CD8-positive, alpha-beta memory T cell (primary cell): ENCODE results near the gene HAO1. TPM values are rescaled to one million over a fixed set of nuclear protein-coding genes. Genes with fewer than 3 reads are reported as not detected.

Experiments used
- CTCF ChIA-PET: fragments of 350-600 bp; sonication (Branson Sonifier 250); formaldehyde crosslinking; loops from one replicate; lab custom pipeline; 2021; ENCODE audit warnings: antibody characterized with exemption; lab: Charles Lee
- POLR2A ChIA-PET: fragments of 350-600 bp; sonication (Branson Sonifier 250); formaldehyde crosslinking; loops from one replicate; lab custom pipeline; 2021; ENCODE audit warnings: antibody characterized with exemption; lab: Charles Lee
- DNase-seq, 5 donors: peaks; one replicate each; pipeline versions ENCODE4 v3.0.0 to v3.0.0-alpha.2; 2020 to 2022; ENCODE audit warnings: mixed read lengths in 1 of 5
- H3K27ac ChIP-seq: one replicate; pipeline ENCODE4 v1.7.0; 2013; ENCODE audit warnings: low read depth, mild to moderate bottlenecking, low read length, moderate library complexity
- H3K27me3 ChIP-seq: 2 replicates; pipeline ENCODE4 v1.7.0; 2013; ENCODE audit warnings: low read length, mild to moderate bottlenecking; ENCODE audit not compliant: insufficient read depth, poor library complexity, severe bottlenecking
- H3K36me3 ChIP-seq: 2 replicates; pipeline ENCODE4 v1.7.0; 2013; ENCODE audit warnings: mild to moderate bottlenecking, low read length, moderate library complexity; ENCODE audit not compliant: insufficient read depth
- H3K4me1 ChIP-seq: 2 replicates; pipeline ENCODE4 v1.7.0; 2013; ENCODE audit warnings: mild to moderate bottlenecking, low read length, moderate library complexity; ENCODE audit not compliant: insufficient read depth
- H3K4me3 ChIP-seq: 2 replicates; pipeline ENCODE4 v1.7.0; 2013; ENCODE audit warnings: mild to moderate bottlenecking, low read length
- H3K9me3 ChIP-seq: 2 replicates; pipeline ENCODE4 v1.7.0; 2013; ENCODE audit warnings: mild to moderate bottlenecking, low read length
- H3K27ac Mint-ChIP-seq, 8 donors: one replicate each; pipeline ENCODE4 v1.8.0; 2020 to 2021; ENCODE audit warnings: mixed read lengths in 8 of 8, mild to moderate bottlenecking in 6 of 8, inconsistent platforms in 3 of 8, moderate library complexity in 3 of 8
- H3K27me3 Mint-ChIP-seq, 2 donors: one replicate each; pipeline ENCODE4 v1.8.0; 2020 to 2021; ENCODE audit warnings: mixed read lengths in 2 of 2, mild to moderate bottlenecking in 1 of 2, moderate library complexity in 1 of 2
- H3K36me3 Mint-ChIP-seq, 3 donors: one replicate each; pipeline ENCODE4 v1.8.0; 2020 to 2021; ENCODE audit warnings: mixed read lengths in 3 of 3, inconsistent platforms in 1 of 3, mild to moderate bottlenecking in 1 of 3
- H3K4me1 Mint-ChIP-seq, 3 donors: one replicate each; pipeline ENCODE4 v1.8.0; 2020 to 2021; ENCODE audit warnings: mixed read lengths in 3 of 3, inconsistent platforms in 1 of 3, mild to moderate bottlenecking in 1 of 3
- H3K4me3 Mint-ChIP-seq, 7 donors: one replicate each; pipeline ENCODE4 v1.8.0; 2020 to 2021; ENCODE audit warnings: mixed read lengths in 7 of 7, mild to moderate bottlenecking in 6 of 7, moderate library complexity in 4 of 7, inconsistent platforms in 2 of 7
- H3K9me3 Mint-ChIP-seq, 5 donors: one replicate each; pipeline ENCODE4 v1.8.0; 2020 to 2022; ENCODE audit warnings: mixed read lengths in 5 of 5, mild to moderate bottlenecking in 3 of 5, moderate library complexity in 2 of 5, inconsistent platforms in 1 of 5
- polyA plus RNA-seq: library from polyadenylated mRNA; unstranded; fragments of 300-500 nt; fragmentation: Illumina TruSeq; gene quantifications from one replicate; pipeline ENCODE4 v1.2.3, GENCODE V29; 2021
- total RNA-seq, 2 experiments: library from RNA; stranded (reverse); gene quantifications; one replicate each; pipeline ENCODE4 v1.2.3, GENCODE V29; 2021

HAO1 gene
- total and polyA plus RNA-seq, 3 experiments from 2014 or later = not detected

- H3K27me3 ChIP-seq = no peaks in the 10 kb centered on the region
- ChIA-PET POLR2A (no interaction called here), CTCF (interaction anchor here (1.0 kb wide), 1 partner anchor 22 kb away, joined by 3 read pairs; no protein-coding TSS in a partner anchor)
- no peak overlapping the region for H3K27ac Mint-ChIP-seq
- H3K4me3 Mint-ChIP-seq = no peak overlapping the region
- no peaks in the 10 kb centered on the region for H3K36me3 Mint-ChIP-seq
- H3K27me3 Mint-ChIP-seq = peaks cover 5 to 16% of the 10 kb centered on the region in 2 donors
- no peak for DNase-seq
- no peaks in the 10 kb centered on the region for H3K4me1 ChIP-seq
- peaks cover 0 to 5% (median 0%) of the 10 kb centered on the region in 3 donors for H3K4me1 Mint-ChIP-seq
- H3K36me3 ChIP-seq = no peaks in the 10 kb centered on the region
- no peak overlapping the region for H3K27ac ChIP-seq
- H3K9me3 Mint-ChIP-seq = no peaks in the 10 kb centered on the region
- no peak overlapping the region for H3K4me3 ChIP-seq
- H3K9me3 ChIP-seq = no peaks in the 10 kb centered on the region
These were observed 595 bp downstream of the HAO1 start for GRCh38 chr20:7939663-7940062.

DNA sequence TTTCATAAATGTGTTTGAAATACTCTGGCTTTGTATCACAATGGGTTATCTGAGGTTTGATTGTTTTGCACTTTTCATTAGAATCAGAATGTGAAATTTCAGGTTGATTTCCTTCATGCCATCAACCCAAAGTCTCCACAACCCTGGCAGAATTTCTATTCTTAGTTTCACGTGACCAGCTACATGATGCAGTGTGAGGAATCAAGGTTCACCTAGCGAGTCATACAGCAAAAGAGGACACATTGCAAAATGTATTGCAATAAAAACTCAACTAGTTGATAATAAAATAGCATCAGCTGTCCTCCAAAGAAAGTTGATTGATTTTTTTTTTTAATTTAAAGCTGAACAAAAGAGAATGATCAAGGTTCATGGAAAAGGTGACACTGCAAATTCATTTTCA, 2.2 kb downstream of the HAO1 start:
- Mint-ChIP-seq H3K27me3 (peaks cover 4 to 24% of the 10 kb centered on the region in 2 donors), H3K4me3 (no peak overlapping the region), H3K4me1 (peaks cover 0 to 5% (median 0%) of the 10 kb centered on the region in 3 donors), H3K9me3 (no peaks in the 10 kb centered on the region), H3K27ac (no peak overlapping the region), H3K36me3 (no peaks in the 10 kb centered on the region)
- Histone ChIP-seq H3K4me1 (no peaks in the 10 kb centered on the region), H3K27ac (no peak overlapping the region), H3K4me3 (no peak overlapping the region), H3K36me3 (no peaks in the 10 kb centered on the region), H3K27me3 (no peaks in the 10 kb centered on the region), H3K9me3 (no peaks in the 10 kb centered on the region)
- POLR2A ChIA-PET = no interaction called here
- CTCF ChIA-PET = interaction anchor here (1.2 kb wide), 1 partner anchor 782 kb away, joined by 3 read pairs; no protein-coding TSS in a partner anchor
- no peak for DNase-seq

- Histone ChIP-seq H3K4me1 (no peaks in the 10 kb centered on the region), H3K4me3 (no peak overlapping the region), H3K27me3 (no peaks in the 10 kb centered on the region), H3K27ac (no peak overlapping the region), H3K9me3 (no peaks in the 10 kb centered on the region), H3K36me3 (no peaks in the 10 kb centered on the region)
- Mint-ChIP-seq H3K9me3 (no peaks in the 10 kb centered on the region), H3K27me3 (peaks cover 3 to 28% of the 10 kb centered on the region in 2 donors), H3K4me1 (peaks cover 0 to 5% (median 0%) of the 10 kb centered on the region in 3 donors), H3K27ac (no peak overlapping the region), H3K4me3 (no peak overlapping the region), H3K36me3 (no peaks in the 10 kb centered on the region)
- POLR2A ChIA-PET = no interaction called here
- CTCF ChIA-PET = interaction anchor here (1.2 to 3.9 kb wide), 4 partner anchors 107 to 784 kb away, joined by 3 to 54 read pairs (median 10); no protein-coding TSS in a partner anchor
- no peak for DNase-seq
These were observed 2.9 kb downstream of the HAO1 start for GRCh38 chr20:7937328-7937727.

DNA sequence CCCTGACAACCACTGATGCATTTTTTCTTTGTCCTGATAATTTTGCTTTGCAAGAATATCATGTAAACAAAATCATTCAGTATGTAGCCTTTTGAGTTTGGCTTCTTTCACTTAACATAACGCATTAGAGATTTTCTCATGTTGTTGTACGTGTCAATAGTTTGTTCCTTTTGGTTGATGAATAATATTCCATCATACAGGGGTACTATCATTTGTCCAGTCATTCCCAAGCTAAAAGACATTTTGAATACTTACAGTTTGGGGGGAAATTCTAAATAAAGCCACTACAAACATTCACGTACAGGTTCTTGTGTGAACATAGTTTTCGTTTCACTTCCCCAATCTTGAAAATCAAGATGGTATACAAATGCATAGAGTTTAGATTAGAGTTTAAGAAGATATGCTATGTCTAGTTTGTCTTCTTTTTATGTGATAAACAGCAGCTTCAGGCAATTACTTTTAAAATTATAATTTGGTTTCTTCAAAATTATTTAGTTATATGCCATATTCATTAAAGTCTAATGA, 5.2 kb downstream of the HAO1 start:
- H3K4me3 Mint-ChIP-seq = no peak overlapping the region
- no peak overlapping the region for H3K27ac Mint-ChIP-seq
- CTCF ChIA-PET = interaction anchor here (1.7 to 3.9 kb wide), 3 partner anchors 109 to 787 kb away, joined by 3 to 54 read pairs (median 10); no protein-coding TSS in a partner anchor
- no peak overlapping the region for H3K27ac ChIP-seq
- peaks cover 0 to 45% of the 10 kb centered on the region in 2 donors for H3K27me3 Mint-ChIP-seq
- no peaks in the 10 kb centered on the region for H3K36me3 Mint-ChIP-seq
- H3K4me1 Mint-ChIP-seq = peaks cover 0 to 5% (median 0%) of the 10 kb centered on the region in 3 donors
- no peaks in the 10 kb centered on the region for H3K36me3 ChIP-seq
- no peaks in the 10 kb centered on the region for H3K9me3 ChIP-seq
- H3K4me3 ChIP-seq = no peak overlapping the region
- H3K4me1 ChIP-seq = no peaks in the 10 kb centered on the region
- no peaks in the 10 kb centered on the region for H3K9me3 Mint-ChIP-seq
- no peaks in the 10 kb centered on the region for H3K27me3 ChIP-seq
- no peak for DNase-seq
- POLR2A ChIA-PET = no interaction called here

GRCh38 chr20:7933346-7933745, 6.9 kb downstream of the HAO1 start:
- Mint-ChIP-seq H3K27ac (no peak overlapping the region), H3K36me3 (no peaks in the 10 kb centered on the region), H3K9me3 (no peaks in the 10 kb centered on the region), H3K27me3 (peaks cover 0 to 50% of the 10 kb centered on the region in 2 donors), H3K4me1 (peaks cover 0 to 5% (median 0%) of the 10 kb centered on the region in 3 donors), H3K4me3 (no peak overlapping the region)
- no peak overlapping the region for H3K27ac ChIP-seq
- ChIA-PET POLR2A (no interaction called here), CTCF (no interaction called here)
- no peak overlapping the region for H3K4me3 ChIP-seq
- H3K4me1 ChIP-seq = no peaks in the 10 kb centered on the region
- H3K27me3 ChIP-seq = no peaks in the 10 kb centered on the region
- H3K9me3 ChIP-seq = no peaks in the 10 kb centered on the region
- no peak for DNase-seq
- H3K36me3 ChIP-seq = no peaks in the 10 kb centered on the region

- H3K36me3 ChIP-seq = no peaks in the 10 kb centered on the region
- POLR2A ChIA-PET = no interaction called here
- no peaks in the 10 kb centered on the region for H3K4me1 Mint-ChIP-seq
- H3K36me3 Mint-ChIP-seq = no peaks in the 10 kb centered on the region
- peaks cover 0 to 45% of the 10 kb centered on the region in 2 donors for H3K27me3 Mint-ChIP-seq
- no peak overlapping the region for H3K4me3 Mint-ChIP-seq
- H3K9me3 ChIP-seq = no peaks in the 10 kb centered on the region
- CTCF ChIA-PET = no interaction called here
- no peak overlapping the region for H3K27ac ChIP-seq
- no peaks in the 10 kb centered on the region for H3K9me3 Mint-ChIP-seq
- no peak overlapping the region for H3K27ac Mint-ChIP-seq
- DNase-seq = no peak
- H3K4me1 ChIP-seq = no peaks in the 10 kb centered on the region
- H3K27me3 ChIP-seq = no peaks in the 10 kb centered on the region
- H3K4me3 ChIP-seq = no peak overlapping the region
These were observed 9.9 kb downstream of the HAO1 start for GRCh38 chr20:7930343-7930742.

GRCh38 chr20:7926767-7927166, 13.5 kb downstream of the HAO1 start:
- CTCF ChIA-PET = no interaction called here
- Histone ChIP-seq H3K4me1 (no peaks in the 10 kb centered on the region), H3K4me3 (no peak overlapping the region), H3K27me3 (no peaks in the 10 kb centered on the region), H3K36me3 (no peaks in the 10 kb centered on the region), H3K9me3 (no peaks in the 10 kb centered on the region), H3K27ac (no peak overlapping the region)
- Mint-ChIP-seq H3K36me3 (no peaks in the 10 kb centered on the region), H3K4me3 (no peak overlapping the region), H3K27me3 (peaks cover 0 to 22% of the 10 kb centered on the region in 2 donors), H3K4me1 (no peaks in the 10 kb centered on the region), H3K9me3 (no peaks in the 10 kb centered on the region), H3K27ac (no peak overlapping the region)
- POLR2A ChIA-PET = no interaction called here
- no peak for DNase-seq

- no peaks in the 10 kb centered on the region for H3K4me1 Mint-ChIP-seq
- no peak overlapping the region for H3K27ac Mint-ChIP-seq
- peaks cover 0 to 18% of the 10 kb centered on the region in 2 donors for H3K27me3 Mint-ChIP-seq
- Histone ChIP-seq H3K36me3 (no peaks in the 10 kb centered on the region), H3K4me3 (no peak overlapping the region), H3K9me3 (no peaks in the 10 kb centered on the region), H3K27ac (no peak overlapping the region), H3K27me3 (no peaks in the 10 kb centered on the region), H3K4me1 (no peaks in the 10 kb centered on the region)
- no peaks in the 10 kb centered on the region for H3K36me3 Mint-ChIP-seq
- H3K9me3 Mint-ChIP-seq = no peaks in the 10 kb centered on the region
- ChIA-PET POLR2A (no interaction called here), CTCF (no interaction called here)
- DNase-seq = no peak
- no peak overlapping the region for H3K4me3 Mint-ChIP-seq
These were observed 13.9 kb downstream of the HAO1 start for GRCh38 chr20:7926323-7926722.
